T-helper 1 cell treated with Interleukin-12 subunit alpha and Interleukin-12 subunit beta and Interleukin-4 antibody, amounts not matched to agents 30 ng/mL and 1 ng/mL, for 36 hours (primary cell): ENCODE results near the gene ZNF236. TPM values are rescaled to one million over a fixed set of nuclear protein-coding genes. Genes with fewer than 3 reads are reported as not detected.

Experiments
- intact Hi-C: fragments of 100-400 bp; cut with micrococcal nuclease; formaldehyde crosslinking; loops from one replicate; pipeline ENCODE4 v1.15.1; 2024
- total RNA-seq: library from RNA; stranded (reverse); gene quantifications from 2 replicates; pipeline ENCODE4 v1.2.3, GENCODE V29; 2022

Gene ZNF236
- total RNA-seq, 1 donor from 2014 or later: 23.7 TPM

GRCh38 chr18:76984193-76985155 lies 162.1 kb downstream of the ZNF236 start:
- intact Hi-C loops: loop anchor here (5.0 kb wide), 2 partner anchors 162 to 668 kb away; partner anchors contain the start of gene ZNF236

DNA sequence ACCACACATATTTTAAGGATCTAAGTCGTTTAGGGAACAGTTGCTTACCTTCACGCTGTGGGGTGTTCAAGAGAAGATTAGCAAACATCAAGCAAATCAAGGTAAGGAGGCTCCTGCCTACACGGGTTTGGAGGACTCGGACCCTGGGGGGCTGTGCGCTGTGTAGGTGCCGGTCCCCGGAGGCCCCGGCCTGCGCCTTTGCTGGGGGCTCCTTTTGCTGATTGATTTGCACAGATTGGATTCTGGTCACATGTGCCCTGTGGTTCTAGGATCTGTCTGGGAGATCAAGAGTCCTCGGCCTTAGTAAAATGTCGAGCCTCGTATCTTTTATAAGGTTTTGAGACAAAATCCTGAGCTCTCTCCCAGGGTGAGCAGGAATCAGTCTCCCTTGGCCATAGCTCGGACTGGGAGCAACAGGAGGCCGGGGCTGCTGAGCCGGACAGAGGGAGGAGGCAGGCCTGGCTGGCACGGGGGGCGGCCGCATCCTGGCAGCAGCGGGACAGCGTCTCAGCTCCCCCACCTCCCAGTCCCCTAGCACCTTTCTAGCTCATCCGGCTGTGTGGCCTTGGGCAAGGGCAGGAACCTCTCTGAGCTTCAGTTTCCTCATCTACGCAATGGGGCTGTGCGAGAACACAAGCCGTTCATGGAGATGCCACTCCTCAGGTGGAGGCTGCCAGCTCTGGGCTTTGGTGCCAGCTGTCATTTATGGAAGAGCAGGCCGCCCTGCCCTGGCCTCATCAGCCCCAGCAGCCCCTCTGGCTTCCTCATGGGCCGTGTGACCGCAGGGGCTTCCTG lies 163.0 kb downstream of the ZNF236 start:
- intact Hi-C loops: no loop called here

DNA sequence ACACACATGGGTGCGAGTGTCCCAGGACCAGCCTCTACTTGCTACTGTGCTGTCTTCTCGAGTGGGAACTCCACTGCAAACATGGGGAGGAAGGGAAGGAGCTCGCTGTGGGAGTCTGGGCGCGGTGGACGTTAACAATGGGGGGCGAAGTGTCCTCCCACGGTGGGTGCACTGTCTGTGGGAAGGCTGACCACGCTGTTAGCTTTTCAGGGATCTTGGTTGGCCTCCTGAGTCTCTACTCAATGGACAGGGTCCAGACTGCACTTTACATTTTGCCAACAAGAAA lies 163.5 kb downstream of the ZNF236 start:
- intact Hi-C loops: no loop called here

DNA sequence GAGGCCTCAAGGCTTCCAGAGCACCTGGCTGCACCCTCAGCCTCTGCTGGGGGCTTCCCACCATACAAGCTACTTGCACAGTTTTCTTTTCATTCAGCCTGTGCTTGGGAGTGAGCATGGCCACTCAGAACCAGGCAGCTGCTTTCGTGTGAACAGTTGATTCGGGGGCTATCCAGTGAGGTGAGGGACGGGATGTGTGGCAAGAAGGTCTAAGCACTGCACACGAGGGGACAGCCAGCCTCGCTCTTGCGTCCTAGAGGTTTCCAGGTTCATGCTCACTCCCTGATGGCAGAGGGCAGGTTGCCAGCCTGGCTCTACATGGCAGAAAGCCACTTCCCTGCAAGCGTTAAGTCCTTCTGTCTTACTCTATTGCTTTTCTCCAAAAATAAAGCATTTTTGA lies 164.0 kb downstream of the ZNF236 start:
- intact Hi-C loops: no loop called here

GRCh38 chr18:76988031-76988826 lies 165.9 kb downstream of the ZNF236 start:
- intact Hi-C loops: no loop called here

GRCh38 chr18:76988827-76989646 lies 166.7 kb downstream of the ZNF236 start:
- intact Hi-C loops: no loop called here

GRCh38 chr18:76989647-76990190 lies 167.4 kb downstream of the ZNF236 start:
- intact Hi-C loops: no loop called here

DNA sequence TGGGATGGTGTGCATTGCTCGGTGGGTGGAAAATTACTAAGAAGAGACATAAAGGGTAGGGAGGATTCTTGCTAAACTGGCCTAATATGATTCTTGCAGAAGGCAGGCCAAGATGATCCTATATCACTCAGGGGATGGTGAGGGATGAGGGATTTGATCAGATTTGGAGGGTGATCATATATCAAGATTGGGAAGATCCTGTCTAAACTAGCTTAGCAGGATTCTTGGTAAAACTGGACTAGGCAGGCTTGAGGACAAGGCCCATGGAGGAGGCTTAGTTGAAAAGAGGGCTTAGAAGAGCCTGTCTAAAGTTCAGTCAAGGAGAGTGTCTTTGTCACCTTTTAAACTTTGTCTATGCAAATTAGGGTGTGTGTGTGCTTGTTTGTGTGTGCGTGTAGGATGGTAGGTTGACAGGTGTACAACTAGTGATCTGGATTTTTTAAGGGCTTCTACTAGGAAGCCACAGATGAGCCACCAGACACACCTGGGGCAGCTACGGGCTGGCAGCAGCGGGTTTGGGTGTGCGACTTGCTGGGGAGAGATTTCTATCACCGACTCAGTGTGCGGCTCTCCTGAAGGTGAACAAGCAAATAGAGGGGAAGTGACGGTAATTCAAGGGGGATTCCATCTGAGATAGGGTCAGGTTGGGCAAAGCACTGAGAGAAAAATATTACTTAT lies 168.1 kb downstream of the ZNF236 start:
- intact Hi-C loops: loop anchor here (1.0 kb wide), 1 partner anchor 10 kb away; no protein-coding TSS in a partner anchor

DNA sequence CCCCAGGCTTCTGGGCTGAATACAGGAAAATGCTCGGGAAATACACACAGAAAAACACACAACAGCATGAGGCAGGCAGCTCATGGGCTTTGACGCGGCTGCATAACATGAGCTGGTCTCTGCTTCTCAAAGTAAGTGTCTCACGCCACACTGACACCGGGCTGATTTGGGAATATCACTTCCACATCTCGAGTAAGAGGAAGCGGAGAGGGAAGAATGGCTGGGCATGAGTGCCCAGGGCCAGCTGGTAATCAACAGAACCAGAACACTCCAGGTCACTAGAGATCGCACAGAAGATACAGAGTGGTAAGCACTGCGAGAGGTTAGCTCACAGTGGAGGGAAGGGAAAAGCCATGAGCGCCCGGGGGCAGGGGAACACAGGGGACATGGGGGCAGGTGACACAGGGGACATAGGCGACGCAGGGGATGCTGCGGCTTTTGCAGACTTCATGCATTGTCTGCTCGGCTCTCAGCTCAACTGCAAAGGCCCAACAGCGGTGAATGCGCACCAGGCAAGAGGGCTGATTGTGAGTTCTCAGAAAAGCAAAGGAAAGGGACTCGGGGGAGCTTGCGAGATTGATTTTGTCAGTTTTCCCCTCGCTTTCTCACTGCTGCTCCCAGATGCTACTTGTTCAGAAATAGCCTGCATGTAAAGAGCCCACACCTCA lies 168.8 kb downstream of the ZNF236 start:
- intact Hi-C loops: loop anchor here (1.0 kb wide), 1 partner anchor 9 kb away; no protein-coding TSS in a partner anchor

- intact Hi-C loops: no loop called here
Observed at GRCh38 chr18:76992226-76993084, 170.1 kb downstream of the ZNF236 start.

DNA sequence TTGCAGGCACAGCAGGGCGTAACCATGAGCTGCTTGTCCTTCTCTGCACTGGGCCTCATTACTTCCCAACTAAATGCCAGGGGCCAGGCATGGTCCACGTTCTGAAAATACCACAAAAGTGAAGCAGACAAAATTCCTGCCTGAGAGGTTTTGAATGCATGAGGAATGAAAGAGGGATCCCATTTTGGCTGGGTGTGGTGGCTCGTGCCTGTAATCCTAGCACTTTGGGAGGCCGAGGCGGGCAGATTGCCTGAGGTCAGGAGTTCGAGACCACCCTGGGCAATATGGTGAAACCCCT lies 170.7 kb downstream of the ZNF236 start:
- intact Hi-C loops: no loop called here

- intact Hi-C loops: no loop called here
Observed at GRCh38 chr18:76993573-76993972, 171.2 kb downstream of the ZNF236 start.

- intact Hi-C loops: no loop called here
Observed at GRCh38 chr18:76994086-76994654, 171.8 kb downstream of the ZNF236 start.

DNA sequence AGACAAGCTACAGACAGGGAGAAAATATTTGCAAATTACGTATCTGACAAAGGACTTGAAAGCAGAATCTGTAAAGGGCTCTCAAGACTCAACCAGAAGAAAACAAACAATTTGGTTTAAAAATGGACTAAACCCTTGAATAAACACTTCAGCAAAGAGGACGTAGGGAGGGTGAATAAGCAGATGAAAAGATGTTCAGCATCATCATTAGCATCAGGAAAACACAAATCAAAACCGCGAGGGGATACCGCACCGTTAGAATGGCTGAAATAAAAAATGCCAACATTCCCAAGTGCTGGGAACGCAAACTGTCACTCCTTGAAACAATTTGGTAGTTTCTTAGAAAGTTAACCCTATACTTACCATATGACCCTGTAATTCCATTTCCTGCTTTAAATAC lies 173.5 kb downstream of the ZNF236 start:
- intact Hi-C loops: no loop called here

DNA sequence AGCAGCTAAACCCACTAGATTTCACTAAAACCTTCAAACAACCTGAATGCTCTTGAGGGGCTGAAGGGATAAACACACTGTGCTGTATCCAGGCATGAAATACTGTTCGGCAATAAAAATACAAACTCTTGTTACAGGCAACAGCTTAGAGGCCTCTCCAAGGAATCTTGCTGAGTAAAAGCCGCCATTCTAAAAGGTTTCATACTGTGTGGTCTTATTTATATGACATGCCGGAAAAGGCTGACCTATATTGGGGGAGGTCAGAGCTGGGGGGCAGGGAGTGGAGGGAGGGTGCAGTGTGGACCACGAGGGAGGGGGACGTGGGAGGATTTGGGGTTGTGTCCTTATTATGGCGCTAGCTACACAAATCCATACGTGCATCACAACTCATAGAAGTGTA lies 174.1 kb downstream of the ZNF236 start:
- intact Hi-C loops: no loop called here

DNA sequence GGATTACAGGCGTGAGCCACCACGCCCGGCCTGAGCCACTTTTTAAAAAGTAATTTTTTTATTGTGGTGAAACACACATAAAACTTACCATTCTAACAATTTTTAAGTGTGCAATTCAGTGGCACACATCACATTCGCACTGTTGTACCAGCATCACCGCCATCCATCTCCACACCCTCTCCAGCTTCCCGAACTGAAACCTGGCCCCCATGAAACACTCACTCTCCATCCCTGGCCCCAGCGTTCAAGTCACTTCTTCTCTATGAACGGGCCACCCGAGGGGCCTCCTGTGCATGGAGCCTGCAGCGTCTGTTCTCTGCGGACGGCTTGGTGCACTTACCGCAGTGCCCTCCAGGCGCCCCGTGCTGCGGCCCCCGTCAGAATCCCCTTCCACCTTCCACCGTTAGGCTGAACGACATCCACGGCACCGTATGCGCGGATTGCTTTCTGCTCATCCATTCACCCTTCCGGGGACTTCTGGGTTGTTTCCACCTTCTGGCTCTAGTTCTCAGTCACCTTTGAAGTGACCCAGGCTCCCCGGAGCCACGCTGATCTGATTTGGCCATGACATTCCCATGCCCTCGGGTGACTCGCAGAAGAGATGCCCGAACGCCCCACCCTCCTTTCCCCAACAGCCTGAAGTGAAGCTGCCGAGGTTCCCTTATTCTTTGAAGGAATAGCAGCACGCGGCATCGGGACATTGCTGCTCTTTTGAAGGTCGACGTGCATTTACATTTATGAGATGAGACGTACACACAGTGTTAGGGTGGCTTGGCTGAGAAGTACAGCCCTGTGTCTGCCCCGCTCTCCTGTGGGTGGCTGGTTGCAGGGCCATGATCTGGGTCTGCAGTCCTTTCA lies 175.8 kb downstream of the ZNF236 start:
- intact Hi-C loops: no loop called here

DNA sequence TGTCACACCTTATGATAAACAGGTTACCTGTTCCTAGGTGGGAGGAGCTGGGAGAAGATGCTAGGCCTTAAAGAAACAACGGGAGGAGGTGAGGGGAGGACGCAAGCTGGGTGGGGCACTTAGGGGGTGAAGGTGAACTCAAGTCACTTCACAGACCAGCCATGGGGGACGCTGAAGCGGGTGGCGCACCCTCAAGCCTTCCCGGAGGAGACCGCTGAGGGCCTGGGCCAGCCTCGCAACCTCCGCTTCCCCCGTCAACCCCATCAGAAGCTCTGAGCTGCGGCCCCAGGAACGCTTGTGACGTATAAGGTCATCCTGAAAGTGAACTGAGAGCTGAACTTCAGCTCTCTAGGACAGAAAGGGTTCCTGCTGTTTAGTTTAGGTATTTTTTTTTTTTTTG lies 176.7 kb downstream of the ZNF236 start:
- intact Hi-C loops: no loop called here
